Transverse colon (tissue), 3 donors: ENCODE measurements around the gene EZR.

ENCODE experiments used
- POLR2A ChIP-seq: fragments of 450-650 bp; IDR thresholded peaks from one replicate; pipeline ENCODE4 v1.6.1; 2016; ENCODE audit warnings: antibody characterized with exemption, mild to moderate bottlenecking, moderate library complexity
- TF ChIP-seq, protein P1 (sequence below), 5 experiments: fragments of 200-600 bp in 3 of 5; fragments of 450-650 bp in 2 of 5; sonication (generic) in 3 of 5; IDR thresholded peaks; 1 replicate in 2 of 5; 2 replicates in 3 of 5; pipeline ENCODE4 v1.5.1; 2016 to 2017; ENCODE audit warnings: antibody characterized with exemption in 5 of 5, inconsistent platforms in 3 of 5, mild to moderate bottlenecking in 2 of 5, moderate library complexity in 1 of 5

DNA sequence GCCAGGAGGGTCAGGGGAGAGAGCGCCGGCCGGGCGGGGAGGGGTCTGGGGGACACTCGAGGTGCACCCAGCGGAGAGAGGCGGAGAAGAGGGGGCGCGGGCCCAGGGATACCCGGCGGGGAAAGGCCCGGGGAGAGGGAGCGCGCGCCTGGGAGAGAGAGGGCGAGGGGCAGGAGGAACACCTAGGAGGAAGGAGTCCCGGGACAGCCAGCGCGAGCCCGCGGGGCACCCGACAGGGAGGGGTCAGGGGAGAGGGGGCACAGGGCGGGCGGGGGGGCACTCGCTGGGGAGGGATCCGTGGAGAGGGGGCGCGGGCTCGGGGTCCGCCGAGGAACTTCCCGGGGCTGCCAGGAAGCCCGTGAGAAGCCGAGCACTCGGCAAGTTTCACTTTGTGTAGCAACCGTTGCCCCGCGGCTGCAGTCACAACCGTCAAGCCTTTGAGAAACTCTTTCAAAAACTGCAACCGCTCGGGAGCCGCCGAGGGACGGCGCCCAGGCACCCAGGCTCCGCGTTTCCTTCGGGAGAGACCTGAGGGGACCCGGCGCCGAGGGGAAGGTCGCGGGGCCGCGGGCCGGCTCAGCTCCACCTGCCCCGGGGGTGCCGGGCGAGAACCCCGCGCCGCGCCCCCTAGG lies 471 bp downstream of the EZR start:
- TF ChIP-seq, protein P1, sequence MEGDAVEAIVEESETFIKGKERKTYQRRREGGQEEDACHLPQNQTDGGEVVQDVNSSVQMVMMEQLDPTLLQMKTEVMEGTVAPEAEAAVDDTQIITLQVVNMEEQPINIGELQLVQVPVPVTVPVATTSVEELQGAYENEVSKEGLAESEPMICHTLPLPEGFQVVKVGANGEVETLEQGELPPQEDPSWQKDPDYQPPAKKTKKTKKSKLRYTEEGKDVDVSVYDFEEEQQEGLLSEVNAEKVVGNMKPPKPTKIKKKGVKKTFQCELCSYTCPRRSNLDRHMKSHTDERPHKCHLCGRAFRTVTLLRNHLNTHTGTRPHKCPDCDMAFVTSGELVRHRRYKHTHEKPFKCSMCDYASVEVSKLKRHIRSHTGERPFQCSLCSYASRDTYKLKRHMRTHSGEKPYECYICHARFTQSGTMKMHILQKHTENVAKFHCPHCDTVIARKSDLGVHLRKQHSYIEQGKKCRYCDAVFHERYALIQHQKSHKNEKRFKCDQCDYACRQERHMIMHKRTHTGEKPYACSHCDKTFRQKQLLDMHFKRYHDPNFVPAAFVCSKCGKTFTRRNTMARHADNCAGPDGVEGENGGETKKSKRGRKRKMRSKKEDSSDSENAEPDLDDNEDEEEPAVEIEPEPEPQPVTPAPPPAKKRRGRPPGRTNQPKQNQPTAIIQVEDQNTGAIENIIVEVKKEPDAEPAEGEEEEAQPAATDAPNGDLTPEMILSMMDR (IDR thresholded peaks at IDR 0.05): no peak
- no peak for TF ChIP-seq POLR2A
